ENCODE measurements around the gene TTBK2. TPM values are rescaled to one million over a fixed set of nuclear protein-coding genes. Genes with fewer than 3 reads are reported as not detected.

The TTBK2 gene
- total and polyA plus RNA-seq, 10 donors = 1.4 to 27.8 (median 19.5) TPM

GRCh38 chr15:42760759-42761158 is 159.8 kb downstream of the TTBK2 start:
- Histone ChIP-seq H3K4me1 (no peaks in the 10 kb centered on the region), H3K36me3 (peaks cover 0 to 58% (median 3%) of the 10 kb centered on the region in 6 donors), H3K4me3 (no peak overlapping the region), H3K27me3 (replicated peaks in 1 of 7) (no peaks in the 10 kb centered on the region), H3K9me3 (peaks cover 7 to 56% (median 40%) of the 10 kb centered on the region in 8 donors), H3K27ac (no peak overlapping the region)
- TF ChIP-seq CTCF (IDR thresholded peaks at IDR 0.05 in 8 of 11, conservative IDR thresholded peaks at IDR 0.05 in 3 of 11) = no peak
- TF ChIP-seq POLR2A (IDR thresholded peaks at IDR 0.05) = no peak
- TF ChIP-seq POLR2AphosphoS5 (IDR thresholded peaks at IDR 0.05) = no peak
- no peak for DNase-seq
- intact Hi-C loops (cut with DNase I; ENCODE audit: low total_unique reads) = no loop called here
- 88 to 100% (median 93%) methylated on average over 1 of the region's 1 CpG for WGBS, 5 donors

GRCh38 chr15:42759093-42759492 is 161.5 kb downstream of the TTBK2 start:
- intact Hi-C loops (cut with DNase I; ENCODE audit: low total_unique reads) = no loop called here
- no peak for DNase-seq
- no peak overlapping the region for H3K4me3 ChIP-seq
- H3K27me3 ChIP-seq (replicated peaks in 1 of 7) = no peaks in the 10 kb centered on the region
- 97 to 99% (median 97%) methylated on average over 2 of the region's 2 CpGs; no CpG with 5 or more reads in 2 of the 5 donors for WGBS, 5 donors
- no peaks in the 10 kb centered on the region for H3K4me1 ChIP-seq
- H3K36me3 ChIP-seq = peaks cover 0 to 43% (median 0%) of the 10 kb centered on the region in 6 donors
- TF ChIP-seq POLR2A (IDR thresholded peaks at IDR 0.05) (no peak), POLR2AphosphoS5 (IDR thresholded peaks at IDR 0.05) (no peak), CTCF (IDR thresholded peaks at IDR 0.05 in 8 of 11, conservative IDR thresholded peaks at IDR 0.05 in 3 of 11) (no peak)
- H3K9me3 ChIP-seq = peaks cover 7 to 39% (median 34%) of the 10 kb centered on the region in 8 donors
- no peak overlapping the region for H3K27ac ChIP-seq

GRCh38 chr15:42750306-42750705 is 170.3 kb downstream of the TTBK2 start:
- Histone ChIP-seq H3K27ac (no peak overlapping the region), H3K9me3 (peaks cover 3 to 25% (median 20%) of the 10 kb centered on the region in 8 donors), H3K4me3 (no peak overlapping the region), H3K36me3 (peaks cover 0 to 70% (median 29%) of the 10 kb centered on the region in 6 donors), H3K4me1 (no peaks in the 10 kb centered on the region), H3K27me3 (replicated peaks in 1 of 7) (no peaks in the 10 kb centered on the region)
- 95 to 99% (median 98%) methylated on average over 2 of the region's 2 CpGs for WGBS, 5 donors
- TF ChIP-seq POLR2AphosphoS5 (IDR thresholded peaks at IDR 0.05) = no peak
- TF ChIP-seq CTCF (IDR thresholded peaks at IDR 0.05 in 8 of 11, conservative IDR thresholded peaks at IDR 0.05 in 3 of 11) = no peak
- TF ChIP-seq POLR2A (IDR thresholded peaks at IDR 0.05) = no peak
- no peak for DNase-seq
- intact Hi-C loops (cut with DNase I; ENCODE audit: low total_unique reads) = no loop called here

GRCh38 chr15:42749266-42749665 is 171.3 kb downstream of the TTBK2 start:
- WGBS, 5 donors = 89 to 100% (median 97%) methylated on average over 1 of the region's 1 CpG
- no peak for TF ChIP-seq CTCF (IDR thresholded peaks at IDR 0.05 in 8 of 11, conservative IDR thresholded peaks at IDR 0.05 in 3 of 11)
- no peak for TF ChIP-seq POLR2A (IDR thresholded peaks at IDR 0.05)
- no peak for TF ChIP-seq POLR2AphosphoS5 (IDR thresholded peaks at IDR 0.05)

More at GRCh38 chr15:42749266-42749665, 171.3 kb downstream of the TTBK2 start:
- H3K27me3 ChIP-seq (replicated peaks in 1 of 7) = no peaks in the 10 kb centered on the region
- no peak overlapping the region for H3K4me3 ChIP-seq
- peaks cover 3 to 25% (median 20%) of the 10 kb centered on the region in 8 donors for H3K9me3 ChIP-seq
- no peaks in the 10 kb centered on the region for H3K4me1 ChIP-seq
- intact Hi-C loops (cut with DNase I; ENCODE audit: low total_unique reads) = no loop called here
- H3K36me3 ChIP-seq = peaks cover 0 to 79% (median 31%) of the 10 kb centered on the region in 6 donors
- no peak overlapping the region for H3K27ac ChIP-seq
- no peak for DNase-seq
